NB4 (cell line): ENCODE measurements around the gene BST1.

Experiments
- DNase-seq: peaks from one replicate; pipeline ENCODE4 v3.0.0; 2010; ENCODE audit warnings: low read depth
- H3K4me3 ChIP-seq: one replicate; pipeline ENCODE4 v1.5.1; 2011; ENCODE audit warnings: mild to moderate bottlenecking, low read depth, low read length, moderate library complexity
- MYC ChIP-seq: IDR thresholded peaks from 2 replicates; pipeline ENCODE4 v1.6.1; 2011; ENCODE audit warnings: low read depth, low read length
- POLR2A ChIP-seq: IDR thresholded peaks from 2 replicates; pipeline ENCODE4 v1.6.1; 2011; ENCODE audit warnings: mild to moderate bottlenecking; ENCODE audit not compliant: insufficient read length; ENCODE audit errors: extremely low read depth
- TF ChIP-seq, protein P1 (sequence below): IDR thresholded peaks from one replicate; pipeline ENCODE4 v1.5.1; 2012; ENCODE audit warnings: low read depth, low read length
- TF ChIP-seq, protein P2 (sequence below): IDR thresholded peaks from 2 replicates; pipeline ENCODE4 v1.6.1; 2011; ENCODE audit warnings: low read depth, low read length

The BST1 gene

DNA sequence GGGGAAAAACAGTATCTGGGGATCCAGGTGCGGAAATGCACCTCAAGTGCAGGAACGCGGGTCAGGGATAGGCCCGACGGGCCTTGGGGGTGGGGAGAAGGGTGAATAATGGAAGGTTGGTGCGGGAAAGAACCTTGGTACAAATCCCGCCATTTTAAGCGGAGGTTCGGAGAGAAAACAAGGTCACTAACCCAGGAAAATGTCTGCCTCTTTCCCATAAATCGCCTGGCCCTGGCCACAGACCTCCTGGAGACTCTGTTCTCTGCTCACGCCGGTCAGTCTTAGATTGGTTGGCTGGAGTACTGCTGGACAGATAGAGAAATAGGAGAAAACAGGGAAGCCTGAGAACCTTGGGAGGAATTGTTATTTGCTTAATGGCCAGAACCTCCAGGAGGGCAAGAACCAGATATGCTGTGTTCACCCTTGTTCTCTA is 46.8 kb upstream of the BST1 start:
- TF ChIP-seq, protein P1, sequence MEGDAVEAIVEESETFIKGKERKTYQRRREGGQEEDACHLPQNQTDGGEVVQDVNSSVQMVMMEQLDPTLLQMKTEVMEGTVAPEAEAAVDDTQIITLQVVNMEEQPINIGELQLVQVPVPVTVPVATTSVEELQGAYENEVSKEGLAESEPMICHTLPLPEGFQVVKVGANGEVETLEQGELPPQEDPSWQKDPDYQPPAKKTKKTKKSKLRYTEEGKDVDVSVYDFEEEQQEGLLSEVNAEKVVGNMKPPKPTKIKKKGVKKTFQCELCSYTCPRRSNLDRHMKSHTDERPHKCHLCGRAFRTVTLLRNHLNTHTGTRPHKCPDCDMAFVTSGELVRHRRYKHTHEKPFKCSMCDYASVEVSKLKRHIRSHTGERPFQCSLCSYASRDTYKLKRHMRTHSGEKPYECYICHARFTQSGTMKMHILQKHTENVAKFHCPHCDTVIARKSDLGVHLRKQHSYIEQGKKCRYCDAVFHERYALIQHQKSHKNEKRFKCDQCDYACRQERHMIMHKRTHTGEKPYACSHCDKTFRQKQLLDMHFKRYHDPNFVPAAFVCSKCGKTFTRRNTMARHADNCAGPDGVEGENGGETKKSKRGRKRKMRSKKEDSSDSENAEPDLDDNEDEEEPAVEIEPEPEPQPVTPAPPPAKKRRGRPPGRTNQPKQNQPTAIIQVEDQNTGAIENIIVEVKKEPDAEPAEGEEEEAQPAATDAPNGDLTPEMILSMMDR = no peak
- no peak for TF ChIP-seq MYC
- TF ChIP-seq, protein P2, sequence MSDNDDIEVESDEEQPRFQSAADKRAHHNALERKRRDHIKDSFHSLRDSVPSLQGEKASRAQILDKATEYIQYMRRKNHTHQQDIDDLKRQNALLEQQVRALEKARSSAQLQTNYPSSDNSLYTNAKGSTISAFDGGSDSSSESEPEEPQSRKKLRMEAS = no peak
- TF ChIP-seq POLR2A = no peak
- H3K4me3 ChIP-seq = peak overlapping the region; percentile 3
- no peak for DNase-seq

DNA sequence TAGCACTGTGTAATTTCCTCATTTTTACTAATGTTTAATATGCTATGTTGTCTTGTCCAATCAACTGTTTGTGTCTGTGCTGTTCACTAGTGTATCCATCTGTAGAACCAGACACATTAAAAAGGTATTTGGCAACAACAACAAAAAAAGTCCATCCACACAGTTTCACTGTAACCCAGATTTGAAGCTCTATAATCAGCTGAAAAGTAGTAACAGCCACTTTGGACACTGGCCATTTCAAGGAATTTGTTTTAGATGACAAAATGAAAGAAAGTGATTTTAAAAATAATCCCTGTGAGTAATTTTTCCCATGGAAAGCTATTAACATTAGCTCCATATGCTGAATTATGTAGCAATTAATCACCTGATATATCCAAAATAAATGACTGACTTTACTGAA is 45.5 kb upstream of the BST1 start:
- H3K4me3 ChIP-seq = no peak overlapping the region
- TF ChIP-seq, protein P2 = no peak
- TF ChIP-seq, protein P1 = no peak
- no peak for TF ChIP-seq MYC
- TF ChIP-seq POLR2A = no peak
- DNase-seq = no peak

DNA sequence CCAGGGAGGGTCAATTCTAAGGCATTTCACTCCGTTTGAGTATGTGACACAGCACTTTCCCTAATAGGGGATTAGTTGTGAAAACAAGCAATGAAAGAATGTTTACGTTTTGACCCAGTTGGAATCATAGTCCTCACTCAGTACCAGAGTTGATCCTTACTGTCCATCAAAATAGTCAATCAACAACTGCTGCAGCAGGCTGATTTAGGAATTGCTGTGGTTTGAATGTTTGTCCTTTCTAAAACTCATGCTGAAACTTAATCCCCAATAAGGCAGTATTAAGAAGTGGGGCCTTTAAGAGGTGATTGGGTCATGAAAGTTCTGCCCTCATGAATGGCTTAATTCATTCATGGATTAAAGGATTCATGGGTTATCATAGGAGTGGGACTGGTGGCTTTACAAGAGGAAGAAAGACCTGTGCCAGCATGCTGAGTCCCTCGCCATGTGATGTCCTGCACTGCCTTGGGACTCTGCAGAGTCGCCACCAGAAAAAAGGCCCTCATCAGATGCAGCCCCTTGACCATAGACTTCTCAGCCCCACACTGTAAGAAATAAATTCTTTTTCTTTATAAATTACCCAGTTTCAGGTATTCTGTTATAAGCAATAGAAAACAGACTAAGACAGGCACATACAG is 44.6 kb upstream of the BST1 start:
- no peak overlapping the region for H3K4me3 ChIP-seq
- DNase-seq = no peak
- TF ChIP-seq POLR2A = no peak
- TF ChIP-seq, protein P1 = no peak
- no peak for TF ChIP-seq MYC

DNA sequence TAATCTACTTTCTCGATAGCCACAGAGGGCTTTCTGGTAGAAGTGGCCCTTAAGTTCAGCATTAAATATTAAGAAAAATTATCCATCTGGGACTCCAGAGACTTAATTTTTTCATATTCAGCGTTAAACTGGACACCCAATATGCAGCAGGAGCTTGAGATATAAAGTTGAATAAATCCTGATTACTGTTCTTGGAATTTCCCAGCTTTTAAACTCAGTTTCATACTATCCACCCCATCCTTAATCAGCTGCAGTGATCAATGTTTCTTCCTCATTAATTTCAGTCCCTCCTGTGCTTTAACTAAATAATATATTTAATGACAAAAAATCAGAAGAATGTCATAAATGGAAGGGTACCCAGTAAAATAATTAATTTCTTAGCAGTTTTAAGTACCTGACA is 44.1 kb upstream of the BST1 start:
- TF ChIP-seq, protein P2 = no peak
- DNase-seq = no peak
- no peak overlapping the region for H3K4me3 ChIP-seq

DNA sequence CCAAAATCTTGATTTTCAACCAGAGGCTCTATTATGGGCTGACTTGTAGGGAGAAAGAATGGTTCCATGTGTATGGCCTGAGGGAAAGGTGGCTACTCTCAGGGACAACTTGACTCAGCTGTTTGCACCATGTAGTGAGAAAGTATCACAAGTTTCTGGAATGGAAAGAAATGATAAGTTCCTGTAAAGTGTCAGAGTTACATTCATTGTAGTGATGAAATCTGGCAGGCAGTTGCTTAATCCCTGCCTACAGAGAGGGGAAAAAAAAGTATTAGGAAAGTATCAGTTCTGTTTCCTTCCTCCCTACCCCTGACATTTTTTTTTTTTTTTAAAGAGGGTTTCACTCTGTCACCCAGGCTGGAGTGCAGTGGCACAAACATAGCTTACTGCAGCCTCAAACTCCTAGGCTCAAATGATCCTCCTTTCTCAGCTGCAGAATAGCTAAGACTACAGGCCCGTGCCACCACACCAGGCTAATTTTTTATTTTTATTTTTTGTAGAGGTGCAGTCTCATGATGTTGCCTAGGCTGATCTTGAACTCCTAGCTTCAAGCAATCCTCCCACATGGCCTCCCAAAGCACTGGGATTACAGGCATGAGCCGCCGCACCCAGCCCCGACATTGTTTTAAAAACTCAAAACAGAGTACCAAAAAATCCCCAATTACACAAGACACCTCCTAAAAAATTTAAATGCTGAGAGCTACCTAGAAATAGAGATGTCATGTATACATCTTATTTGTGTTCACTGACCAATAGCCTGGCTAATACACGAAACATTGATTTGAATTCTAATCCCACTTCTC is 42.9 kb upstream of the BST1 start:
- TF ChIP-seq POLR2A (no peak), MYC (peak; percentile 69)
- DNase-seq = peak; percentile 95
- no peak overlapping the region for H3K4me3 ChIP-seq

DNA sequence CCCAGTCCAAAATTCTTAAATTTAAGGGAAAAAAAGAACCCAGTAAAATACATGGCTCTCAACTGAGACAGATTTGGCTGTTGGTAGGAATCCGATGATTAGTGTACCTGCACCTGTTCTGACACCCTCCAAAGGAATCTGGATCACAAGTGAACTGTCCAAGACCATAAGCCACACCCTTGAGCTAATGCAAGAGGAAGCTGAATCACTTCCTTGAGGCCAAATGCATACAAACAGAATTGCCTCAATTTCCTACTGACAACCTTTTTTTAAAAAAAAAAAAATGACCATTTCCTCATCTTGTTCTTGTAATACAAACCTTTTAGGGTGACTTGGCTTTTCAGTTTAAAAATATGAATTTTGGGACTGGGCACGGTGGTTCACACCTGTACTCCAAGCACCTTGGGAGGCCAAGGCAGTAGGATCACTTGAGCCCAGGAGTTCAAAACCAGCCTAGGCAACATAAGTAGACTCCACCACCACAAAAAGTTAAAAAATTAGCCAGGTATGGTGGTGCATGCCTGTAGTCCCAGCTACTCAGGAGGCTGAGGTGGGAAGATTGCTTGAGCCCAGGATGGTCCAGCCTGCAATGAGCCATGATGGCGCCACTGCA is 37.0 kb upstream of the BST1 start:
- no peak overlapping the region for H3K4me3 ChIP-seq
- TF ChIP-seq, protein P2 = peak; percentile 38; the same call in 1 of the 2 replicates
- TF ChIP-seq MYC (0 out of 2 replicates have a peak, but pooled peaks have one; percentile 48), POLR2A (no peak)
- TF ChIP-seq, protein P1 = no peak
- peak; percentile 86 for DNase-seq
